Measurements from ENCODE around the gene PLAC9. TPM values are rescaled to one million over a fixed set of nuclear protein-coding genes. Genes with fewer than 3 reads are reported as not detected.
A peak's percentile ranks its signal among the peaks of the same experiment; 100 is the strongest.
"Not testable (repeated sequence)": the region's sequence is repeated elsewhere in the genome, so short reads cannot be mapped to it uniquely, and the experiment has no call there.

Gene PLAC9
- total RNA-seq, 1 donor from 2014 or later = 125 TPM

DNA sequence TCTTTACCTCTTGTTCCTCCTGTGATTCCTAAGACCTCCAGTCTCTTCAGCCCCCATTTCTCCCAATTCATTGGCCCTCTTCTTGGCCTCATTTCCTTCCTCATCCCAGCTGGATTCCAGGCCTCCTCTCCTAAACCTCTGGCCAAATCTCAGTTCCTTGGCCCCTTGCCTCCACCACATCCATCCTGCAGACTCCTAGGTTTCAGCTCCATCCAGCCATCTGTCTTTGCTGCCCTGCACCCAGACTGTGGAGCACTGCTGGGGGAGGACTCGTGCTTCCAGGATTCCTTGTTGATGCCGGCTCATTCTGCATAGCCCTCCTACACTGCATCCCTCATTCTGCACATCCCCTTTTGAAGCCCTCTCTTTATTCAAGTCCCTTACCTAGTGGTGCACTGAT is 6.7 kb downstream of the PLAC9 start:
- TF ChIP-seq, protein P1, sequence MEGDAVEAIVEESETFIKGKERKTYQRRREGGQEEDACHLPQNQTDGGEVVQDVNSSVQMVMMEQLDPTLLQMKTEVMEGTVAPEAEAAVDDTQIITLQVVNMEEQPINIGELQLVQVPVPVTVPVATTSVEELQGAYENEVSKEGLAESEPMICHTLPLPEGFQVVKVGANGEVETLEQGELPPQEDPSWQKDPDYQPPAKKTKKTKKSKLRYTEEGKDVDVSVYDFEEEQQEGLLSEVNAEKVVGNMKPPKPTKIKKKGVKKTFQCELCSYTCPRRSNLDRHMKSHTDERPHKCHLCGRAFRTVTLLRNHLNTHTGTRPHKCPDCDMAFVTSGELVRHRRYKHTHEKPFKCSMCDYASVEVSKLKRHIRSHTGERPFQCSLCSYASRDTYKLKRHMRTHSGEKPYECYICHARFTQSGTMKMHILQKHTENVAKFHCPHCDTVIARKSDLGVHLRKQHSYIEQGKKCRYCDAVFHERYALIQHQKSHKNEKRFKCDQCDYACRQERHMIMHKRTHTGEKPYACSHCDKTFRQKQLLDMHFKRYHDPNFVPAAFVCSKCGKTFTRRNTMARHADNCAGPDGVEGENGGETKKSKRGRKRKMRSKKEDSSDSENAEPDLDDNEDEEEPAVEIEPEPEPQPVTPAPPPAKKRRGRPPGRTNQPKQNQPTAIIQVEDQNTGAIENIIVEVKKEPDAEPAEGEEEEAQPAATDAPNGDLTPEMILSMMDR (IDR thresholded peaks at IDR 0.05) = no peak
- H3K36me3 Mint-ChIP-seq (ENCODE audit: unreplicated experiment) = peaks cover 26% of the 10 kb centered on the region
- H3K4me1 Mint-ChIP-seq (ENCODE audit: unreplicated experiment) = peaks cover 65% of the 10 kb centered on the region
- H3K4me3 Mint-ChIP-seq (ENCODE audit: unreplicated experiment) = no peak overlapping the region
- no peaks in the 10 kb centered on the region for H3K27me3 Mint-ChIP-seq (ENCODE audit: unreplicated experiment)
- DNase-seq (ENCODE audit: extremely low spot score, unreplicated experiment) = no peak
- no peaks in the 10 kb centered on the region for H3K9me3 Mint-ChIP-seq (ENCODE audit: unreplicated experiment)
- H3K27ac Mint-ChIP-seq (ENCODE audit: unreplicated experiment) = peak overlapping the region; percentile 28

DNA sequence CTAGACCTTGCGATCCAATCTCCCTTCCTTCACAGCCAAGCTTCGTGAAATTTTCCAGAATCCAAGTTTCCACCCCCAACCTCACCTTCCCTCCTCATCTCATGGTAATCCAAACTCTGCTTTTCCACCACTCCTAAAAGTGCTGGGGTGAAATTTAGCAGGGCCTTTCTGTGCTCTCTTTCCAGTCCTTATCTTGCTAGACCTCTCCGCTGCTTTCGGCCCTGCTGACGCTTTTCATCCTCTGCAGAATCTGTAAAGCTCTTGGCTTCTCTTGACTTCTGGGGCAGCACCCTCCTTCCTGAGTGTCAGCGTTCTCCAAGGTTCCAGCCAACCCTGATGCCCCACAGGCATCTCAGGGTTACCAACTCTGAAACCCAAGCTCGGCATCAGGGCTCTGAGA is 7.7 kb downstream of the PLAC9 start:
- H3K4me1 Mint-ChIP-seq (ENCODE audit: unreplicated experiment) = peaks cover 59% of the 10 kb centered on the region
- TF ChIP-seq, protein P1 (IDR thresholded peaks at IDR 0.05) = no peak
- no peak for DNase-seq (ENCODE audit: extremely low spot score, unreplicated experiment)
- H3K27ac Mint-ChIP-seq (ENCODE audit: unreplicated experiment) = no peak overlapping the region
- no peaks in the 10 kb centered on the region for H3K27me3 Mint-ChIP-seq (ENCODE audit: unreplicated experiment)
- H3K9me3 Mint-ChIP-seq (ENCODE audit: unreplicated experiment) = no peaks in the 10 kb centered on the region
- no peak overlapping the region for H3K4me3 Mint-ChIP-seq (ENCODE audit: unreplicated experiment)
- H3K36me3 Mint-ChIP-seq (ENCODE audit: unreplicated experiment) = peaks cover 29% of the 10 kb centered on the region

DNA sequence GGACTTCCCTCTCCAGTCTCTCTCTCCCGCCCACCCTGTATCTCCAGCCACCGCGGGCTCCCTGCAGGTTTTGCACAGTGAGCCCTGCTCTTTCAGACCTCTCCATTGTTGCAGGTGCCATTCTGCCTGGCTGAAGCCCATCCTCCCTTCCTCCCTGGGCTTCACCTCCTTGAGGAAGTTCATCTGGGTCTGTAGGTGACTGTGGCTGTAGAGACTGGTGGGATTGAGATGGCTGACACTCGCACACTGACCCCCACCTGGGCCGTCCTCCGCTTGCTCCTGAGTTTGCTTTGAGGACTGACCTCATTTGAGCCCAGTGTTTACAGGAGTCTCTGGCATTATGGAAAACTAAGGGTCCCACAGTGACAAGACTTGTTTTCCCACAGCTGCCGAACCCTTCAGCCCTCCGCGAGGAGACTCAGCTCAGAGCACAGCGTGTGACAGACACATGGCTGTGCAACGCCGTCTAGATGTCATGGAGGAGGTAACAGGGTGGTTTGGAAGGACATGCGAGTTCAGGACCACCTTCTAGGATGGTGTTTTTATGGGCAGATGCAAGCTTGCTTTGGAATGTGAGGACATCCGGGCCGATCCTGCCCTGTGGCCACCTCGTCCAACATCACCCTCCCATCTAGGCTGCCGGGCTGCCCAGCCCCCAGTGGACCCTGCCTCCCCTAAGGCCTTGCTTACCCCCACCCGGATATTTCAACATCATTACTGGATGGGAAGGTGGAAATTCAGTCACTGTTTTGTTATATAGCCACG is 9.3 kb downstream of the PLAC9 start:
- Mint-ChIP-seq H3K36me3 (ENCODE audit: unreplicated experiment) (peaks cover 29% of the 10 kb centered on the region), H3K9me3 (ENCODE audit: unreplicated experiment) (no peaks in the 10 kb centered on the region), H3K27ac (ENCODE audit: unreplicated experiment) (peak overlapping the region; percentile 7), H3K4me1 (ENCODE audit: unreplicated experiment) (peaks cover 51% of the 10 kb centered on the region), H3K27me3 (ENCODE audit: unreplicated experiment) (no peaks in the 10 kb centered on the region), H3K4me3 (ENCODE audit: unreplicated experiment) (no peak overlapping the region)
- TF ChIP-seq, protein P1 (IDR thresholded peaks at IDR 0.05) = no peak
- no peak for DNase-seq (ENCODE audit: extremely low spot score, unreplicated experiment)

DNA sequence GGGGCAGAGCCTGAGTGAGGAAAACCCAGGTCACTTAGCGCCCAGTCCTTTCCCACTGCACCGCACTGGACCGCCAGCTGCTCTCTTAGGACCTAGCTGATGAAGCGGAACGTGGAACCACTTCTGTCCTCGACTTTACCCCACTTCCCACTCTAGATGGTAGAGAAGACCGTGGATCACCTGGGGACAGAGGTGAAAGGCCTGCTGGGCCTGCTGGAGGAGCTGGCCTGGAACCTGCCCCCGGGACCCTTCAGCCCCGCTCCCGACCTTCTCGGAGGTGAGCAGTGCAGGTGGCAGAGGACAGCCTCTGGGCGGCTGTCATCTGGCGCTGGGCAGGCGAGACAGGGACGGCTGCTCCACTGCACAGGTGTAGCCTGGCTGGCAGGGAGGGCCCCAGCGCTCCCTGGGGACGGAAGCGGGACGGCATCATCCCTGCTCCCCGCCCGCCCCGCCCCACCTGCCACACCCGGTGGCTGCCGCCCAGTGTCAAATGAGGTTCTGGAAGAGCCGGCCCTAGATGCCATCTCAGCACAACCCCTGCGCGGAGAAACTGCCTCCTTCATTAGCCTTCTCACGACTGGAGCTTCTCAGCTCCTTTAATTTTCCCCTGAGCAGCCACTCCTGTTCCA is 11.7 kb downstream of the PLAC9 start:
- no peak overlapping the region for H3K27ac Mint-ChIP-seq (ENCODE audit: unreplicated experiment)
- H3K4me3 Mint-ChIP-seq (ENCODE audit: unreplicated experiment) = no peak overlapping the region
- H3K9me3 Mint-ChIP-seq (ENCODE audit: unreplicated experiment) = peaks cover 2% of the 10 kb centered on the region
- H3K36me3 Mint-ChIP-seq (ENCODE audit: unreplicated experiment) = peaks cover 37% of the 10 kb centered on the region
- peaks cover 31% of the 10 kb centered on the region for H3K4me1 Mint-ChIP-seq (ENCODE audit: unreplicated experiment)
- no peaks in the 10 kb centered on the region for H3K27me3 Mint-ChIP-seq (ENCODE audit: unreplicated experiment)
- DNase-seq (ENCODE audit: extremely low spot score, unreplicated experiment) = no peak
- TF ChIP-seq, protein P1 (IDR thresholded peaks at IDR 0.05) = no peak

DNA sequence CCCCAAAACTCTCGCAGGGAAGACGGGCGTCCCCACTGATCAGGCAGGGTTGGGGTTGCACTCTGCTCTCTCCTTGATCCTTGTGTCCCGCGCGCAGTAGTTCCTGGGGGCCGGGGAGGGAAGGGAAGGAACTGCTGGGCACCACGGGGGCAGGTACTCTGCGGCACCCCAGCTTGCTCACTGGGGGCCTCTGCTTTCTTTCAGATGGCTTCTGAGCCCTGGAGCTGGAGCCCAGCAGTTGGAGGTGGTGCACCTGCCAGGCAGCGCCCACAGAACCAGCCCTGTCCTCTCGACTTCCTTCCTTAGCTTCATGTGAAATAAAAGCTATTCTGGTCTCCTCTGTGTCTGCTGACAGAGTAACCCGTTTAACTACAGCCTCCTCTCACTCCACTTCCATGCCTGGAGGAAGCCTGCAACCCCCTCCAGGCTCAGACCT is 12.2 kb downstream of the PLAC9 start:
- Mint-ChIP-seq H3K9me3 (ENCODE audit: unreplicated experiment) (peaks cover 7% of the 10 kb centered on the region), H3K27ac (ENCODE audit: unreplicated experiment) (no peak overlapping the region), H3K27me3 (ENCODE audit: unreplicated experiment) (no peaks in the 10 kb centered on the region), H3K4me1 (ENCODE audit: unreplicated experiment) (peaks cover 28% of the 10 kb centered on the region), H3K4me3 (ENCODE audit: unreplicated experiment) (no peak overlapping the region), H3K36me3 (ENCODE audit: unreplicated experiment) (peaks cover 39% of the 10 kb centered on the region)
- TF ChIP-seq, protein P1 (IDR thresholded peaks at IDR 0.05) = no peak
- no peak for DNase-seq (ENCODE audit: extremely low spot score, unreplicated experiment)

DNA sequence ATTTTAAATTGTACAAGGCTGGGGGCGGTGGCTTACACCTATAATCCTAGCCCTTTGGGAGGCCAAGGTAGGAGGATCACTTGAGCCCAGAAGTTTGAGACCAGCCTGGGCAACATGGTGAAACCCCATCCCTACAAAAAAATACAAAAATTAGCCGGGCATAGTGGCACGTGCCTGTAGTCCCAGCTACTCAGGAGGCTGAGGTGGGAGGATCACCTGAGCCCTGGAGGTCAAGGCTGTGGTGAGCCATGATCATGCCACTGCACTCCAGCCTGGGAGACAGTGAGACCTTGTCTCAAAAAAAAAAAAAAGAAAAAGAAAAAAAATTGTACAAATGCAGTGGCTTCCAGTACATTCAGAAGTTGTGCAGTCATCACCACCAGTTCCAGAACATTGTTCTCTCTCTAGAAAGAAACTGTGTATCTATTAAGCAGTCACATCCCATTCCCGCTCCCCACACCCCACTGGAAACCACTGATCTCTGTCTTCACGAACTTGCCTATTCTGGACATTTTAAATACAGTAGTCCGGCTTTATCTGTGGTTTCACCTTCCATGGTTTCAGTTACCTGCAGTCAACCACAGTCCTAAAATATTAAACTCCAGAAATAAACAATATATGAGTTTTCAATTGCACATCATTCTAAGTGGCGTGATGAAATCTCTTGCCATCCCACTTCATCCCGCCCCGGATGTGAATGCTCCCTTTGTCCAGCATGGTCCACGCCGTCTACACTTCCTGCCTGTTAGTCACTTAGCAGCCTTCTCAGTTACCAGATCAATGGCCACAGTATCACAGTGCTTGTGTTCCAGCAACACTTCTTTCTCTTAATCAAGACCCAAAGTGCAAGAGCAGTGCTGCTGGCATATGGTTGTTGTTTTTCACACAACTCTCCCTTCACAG is 13.1 kb downstream of the PLAC9 start:
- peaks cover 10% of the 10 kb centered on the region for H3K9me3 Mint-ChIP-seq (ENCODE audit: unreplicated experiment)
- not testable (repeated sequence) for DNase-seq (ENCODE audit: extremely low spot score, unreplicated experiment); H3K4me3 Mint-ChIP-seq (ENCODE audit: unreplicated experiment); H3K27me3 Mint-ChIP-seq (ENCODE audit: unreplicated experiment)
- H3K27ac Mint-ChIP-seq (ENCODE audit: unreplicated experiment) = peak overlapping the region; percentile 16
- peaks cover 23% of the 10 kb centered on the region for H3K4me1 Mint-ChIP-seq (ENCODE audit: unreplicated experiment)
- peaks cover 40% of the 10 kb centered on the region for H3K36me3 Mint-ChIP-seq (ENCODE audit: unreplicated experiment)

Measured in osteocyte (in vitro differentiated cells).